Measurements from ENCODE around the gene RIN3.

DNA sequence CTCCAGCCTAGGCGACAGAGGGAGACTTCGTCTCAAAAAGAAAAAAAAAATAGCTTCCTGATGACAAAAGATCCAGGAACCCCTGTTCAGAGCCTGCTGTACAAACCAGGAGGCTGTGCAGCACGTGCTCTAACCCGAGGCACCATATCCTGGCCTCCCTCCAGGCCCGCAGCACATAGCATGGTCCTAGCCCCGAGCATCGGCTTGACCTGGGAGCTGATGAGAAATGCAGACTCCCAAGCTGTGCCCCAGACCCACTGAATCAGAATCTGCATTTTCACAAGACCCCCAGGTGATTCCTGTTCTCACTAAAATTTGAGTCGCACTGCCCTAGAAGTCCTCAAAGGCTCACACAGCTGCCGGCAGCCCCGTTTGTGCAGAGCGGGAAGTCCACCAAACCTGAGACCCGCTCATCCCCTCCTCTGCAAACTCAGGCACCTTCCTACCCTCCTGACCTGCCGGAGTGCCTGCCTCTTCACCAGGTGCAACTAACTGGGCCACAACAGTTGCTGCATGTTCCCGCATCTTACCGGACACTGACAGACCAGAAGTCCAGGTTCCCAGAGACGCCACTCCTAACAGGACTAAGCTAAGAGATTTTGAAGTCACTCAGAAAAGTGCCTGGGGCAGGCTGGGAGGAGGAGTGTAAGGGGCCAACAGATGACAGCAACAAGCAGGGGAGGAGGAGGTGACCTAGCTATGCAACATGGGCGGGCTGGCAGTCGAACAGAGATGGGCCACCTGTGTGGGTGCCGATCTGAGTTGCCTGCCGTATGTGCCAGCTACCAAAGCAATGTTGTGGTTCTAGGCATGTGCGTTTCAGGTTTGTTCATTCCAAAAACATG is 24.0 kb upstream of the RIN3 start:
- no peak for TF ChIP-seq CTCF (IDR thresholded peaks at IDR 0.05)
- no peak for TF ChIP-seq POLR2A (IDR thresholded peaks at IDR 0.05)
